Activated T-cell treated with anti-CD3 and anti-CD28 coated beads for 1 hour (primary cell): Measurements from ENCODE around the gene ADM2.

Source experiments
- DNase-seq: peaks from one replicate; pipeline ENCODE4 v3.0.0-alpha.2; 2020; ENCODE audit warnings: low read depth

ADM2 gene

GRCh38 chr22:50485221-50486131 lies 4.1 kb downstream of the ADM2 start:
- DNase-seq: no peak

DNA sequence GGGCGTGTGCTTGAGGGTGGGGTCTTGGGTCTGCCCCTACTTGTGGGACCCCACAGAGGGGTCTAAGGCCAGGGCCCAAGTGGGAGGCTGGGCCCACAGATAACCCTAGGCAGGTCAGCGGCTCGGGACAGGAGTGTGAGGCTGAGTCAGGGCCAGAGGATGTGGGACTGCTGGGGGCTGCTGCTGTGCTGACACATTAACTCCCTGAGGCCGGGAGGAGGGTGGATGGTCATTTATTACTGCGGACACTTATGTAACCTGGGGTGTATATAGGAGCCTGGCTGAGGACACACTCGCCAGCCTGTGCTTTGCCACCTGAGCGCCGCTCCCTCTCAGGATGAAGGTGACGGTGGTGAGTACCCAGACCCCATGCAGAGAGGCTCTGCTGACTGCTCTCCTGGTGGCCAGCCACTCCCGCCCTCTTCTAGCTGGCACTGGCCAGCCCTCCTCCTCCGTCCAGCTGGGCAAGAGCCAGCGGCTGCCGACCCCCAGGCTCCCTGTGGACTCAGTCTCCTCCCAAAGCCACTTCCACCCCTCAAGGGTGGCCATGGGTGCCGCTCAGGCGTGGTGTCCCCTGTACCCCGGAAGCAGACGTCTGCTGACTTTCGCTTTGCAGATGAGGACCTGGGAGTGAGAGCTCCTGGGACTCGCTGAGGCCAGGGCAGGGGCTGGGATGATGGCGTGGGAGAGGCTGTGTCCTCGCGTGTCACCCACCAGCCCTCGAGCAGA lies 5.4 kb downstream of the ADM2 start, which contains the start of gene MIOX:
TSS of gene MIOX (plus strand) at position 299 of the 729 bp plus-strand sequence. CDS start at position 338, 39 bp downstream.
- no peak for DNase-seq

GRCh38 chr22:50487290-50488005 lies 6.1 kb downstream of the ADM2 start:
- DNase-seq: no peak

- DNase-seq: no peak
Observed at GRCh38 chr22:50488006-50488677, 6.8 kb downstream of the ADM2 start.

GRCh38 chr22:50488886-50489285 lies 7.5 kb downstream of the ADM2 start:
- no peak for DNase-seq

DNA sequence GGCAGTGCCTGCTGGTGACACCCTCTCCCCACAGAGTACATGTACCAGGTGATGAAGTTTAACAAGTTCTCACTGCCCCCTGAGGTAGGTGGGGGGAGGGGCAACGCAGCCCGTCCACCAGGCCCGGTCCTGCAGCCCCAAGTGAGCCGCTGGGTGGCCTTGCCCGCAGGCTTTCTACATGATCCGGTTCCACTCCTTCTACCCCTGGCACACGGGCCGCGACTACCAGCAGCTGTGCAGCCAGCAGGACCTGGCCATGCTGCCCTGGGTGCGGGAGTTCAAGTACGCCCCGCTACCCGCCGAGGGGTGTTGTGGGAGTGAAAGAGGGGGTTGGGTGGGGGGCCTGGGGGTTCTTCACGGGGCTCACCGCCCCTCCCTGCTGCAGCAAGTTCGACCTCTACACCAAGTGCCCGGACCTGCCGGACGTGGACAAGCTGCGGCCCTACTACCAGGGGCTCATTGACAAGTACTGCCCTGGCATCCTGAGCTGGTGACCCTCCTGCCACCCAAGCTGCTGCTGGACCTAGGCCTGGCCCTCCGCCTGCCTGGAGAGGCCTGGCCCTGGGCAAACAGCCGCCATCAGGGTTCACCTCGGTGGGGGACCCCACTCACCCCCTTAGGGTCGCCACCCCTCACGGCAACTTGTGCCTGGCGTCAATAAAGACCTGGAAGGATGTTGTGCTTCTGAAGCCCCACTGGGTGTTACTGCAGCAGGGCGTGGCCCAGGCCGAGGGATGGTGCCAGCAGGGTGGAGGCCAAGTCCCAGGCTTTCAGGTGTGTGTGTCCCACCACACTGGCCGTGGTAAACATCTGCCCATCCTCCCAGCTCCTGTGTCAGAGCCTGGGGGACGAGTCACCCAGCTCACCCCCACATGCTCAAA lies 8.3 kb downstream of the ADM2 start:
- no peak for DNase-seq

DNA sequence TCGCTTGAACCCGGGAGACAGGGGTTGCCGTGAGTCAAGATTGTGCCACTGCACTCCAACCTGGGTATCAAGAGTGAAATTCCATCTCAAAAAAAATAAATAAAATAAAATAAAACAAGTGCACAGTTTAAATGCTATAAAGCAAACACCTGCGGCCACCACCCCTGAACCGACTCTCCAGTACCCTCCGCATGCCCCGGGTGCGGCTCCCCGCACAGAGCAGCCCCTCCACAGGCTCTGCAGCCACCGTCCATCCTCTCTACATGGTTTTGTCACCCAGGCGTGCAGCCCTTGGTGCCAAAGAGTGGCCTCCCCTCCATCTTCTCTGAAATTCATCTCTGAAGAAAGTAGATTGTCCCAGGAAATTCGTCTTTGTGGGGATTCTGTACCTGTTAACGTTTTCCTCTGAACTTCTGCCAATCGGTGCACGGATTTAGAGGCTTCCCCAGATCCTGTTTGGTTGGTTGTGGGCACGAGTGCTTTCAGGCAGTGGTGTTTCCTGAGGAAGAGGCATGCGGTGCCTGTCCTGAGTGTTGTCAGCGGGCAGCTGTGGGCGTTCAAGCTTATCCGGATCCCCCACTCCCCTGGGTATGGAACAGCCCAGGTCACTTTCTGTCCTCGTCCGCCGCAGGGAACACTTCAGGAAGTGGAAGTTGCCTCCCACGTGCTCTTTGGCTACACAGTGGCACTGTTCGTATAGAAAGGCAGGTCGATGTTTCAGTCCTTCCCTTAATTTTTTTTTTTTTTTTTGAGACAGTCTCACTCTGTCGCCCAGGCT lies 9.4 kb downstream of the ADM2 start:
- DNase-seq: no peak

GRCh38 chr22:50497093-50497492 lies 15.8 kb downstream of the ADM2 start:
- DNase-seq: no peak

- peak; percentile 60 for DNase-seq
Observed at GRCh38 chr22:50498322-50498890, 17.1 kb downstream of the ADM2 start.

DNA sequence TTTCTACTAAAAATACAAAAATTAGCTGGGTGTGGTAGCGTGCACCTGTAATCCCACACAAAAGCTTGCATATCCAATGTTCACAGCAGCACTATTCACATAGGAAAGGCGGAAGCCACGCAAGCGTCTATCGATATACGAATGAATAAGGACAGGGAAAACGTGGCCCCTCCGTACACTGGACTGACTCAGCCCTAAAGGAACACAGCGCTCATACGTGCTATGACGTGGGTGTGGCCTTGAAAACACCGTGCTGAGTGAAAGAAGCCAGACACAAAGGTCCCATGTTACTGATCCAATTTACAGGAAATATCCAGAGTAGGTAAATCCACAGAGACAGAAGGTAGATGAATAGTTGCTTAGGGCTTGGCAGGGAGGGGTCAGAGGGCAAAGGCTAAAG lies 19.1 kb downstream of the ADM2 start:
- DNase-seq: no peak

DNA sequence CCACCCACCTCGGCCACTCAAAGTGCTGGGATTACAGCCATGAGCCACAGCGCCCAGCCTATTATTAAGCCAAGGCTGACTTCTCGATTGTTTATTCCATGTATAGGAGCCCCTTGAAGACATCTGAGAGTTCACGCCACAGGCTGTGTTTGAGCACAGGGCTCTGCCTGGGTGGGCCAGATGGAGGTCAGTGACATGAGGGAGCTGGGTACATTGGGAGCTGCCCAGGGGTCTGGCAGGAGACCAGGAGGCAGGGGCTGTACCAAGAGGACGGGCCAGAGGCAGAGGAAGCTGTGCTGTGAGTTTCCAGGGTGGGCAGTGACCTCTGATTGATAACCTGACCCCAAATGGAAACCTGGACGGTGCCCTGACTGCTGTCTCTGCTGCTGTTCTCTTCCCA lies 20.8 kb downstream of the ADM2 start:
- DNase-seq: no peak

- DNase-seq: no peak
Observed at GRCh38 chr22:50502628-50503474, 21.5 kb downstream of the ADM2 start.

- no peak for DNase-seq
Observed at GRCh38 chr22:50503475-50504145, 22.3 kb downstream of the ADM2 start.

DNA sequence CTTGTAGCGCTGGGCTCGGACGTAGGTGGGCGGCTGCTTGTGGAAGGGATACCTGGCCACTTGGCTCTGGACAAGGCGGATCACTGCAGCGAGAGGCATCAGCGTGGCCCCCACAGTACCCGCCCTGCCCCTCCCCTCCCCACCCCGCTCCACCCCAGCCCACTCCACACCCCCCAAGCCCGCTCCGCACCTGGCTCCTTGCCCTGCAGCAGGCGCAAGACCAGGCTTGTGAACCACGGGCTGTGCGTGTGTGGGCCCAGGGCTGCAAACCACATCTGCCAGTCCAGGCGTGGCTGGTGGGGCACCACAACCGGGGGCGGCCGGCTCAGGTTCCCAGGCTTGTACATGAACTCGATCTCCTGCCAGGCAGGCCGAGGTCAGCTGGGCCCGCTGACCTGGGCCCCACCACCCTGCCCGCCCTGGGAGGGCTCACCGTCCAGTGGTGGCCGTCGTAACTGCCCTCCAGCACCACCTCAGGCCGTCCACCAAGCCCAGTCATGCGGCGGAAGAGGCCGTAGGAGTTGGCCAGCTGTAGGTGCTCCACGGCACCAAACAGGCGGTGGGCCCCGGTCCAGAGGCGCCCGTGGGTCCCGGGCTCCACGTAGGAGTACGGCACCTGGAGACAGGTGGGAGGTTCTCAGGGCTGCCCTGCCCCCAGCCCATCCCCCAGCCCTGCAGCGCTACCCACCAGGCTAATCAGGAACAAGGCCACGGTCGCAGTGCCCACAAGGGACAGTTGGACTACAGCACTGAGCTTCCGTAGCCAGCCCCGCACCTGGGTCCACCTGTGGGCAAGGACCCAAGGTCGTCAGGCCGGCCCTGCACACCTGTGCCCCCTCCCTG lies 23.2 kb downstream of the ADM2 start:
- DNase-seq: no peak

GRCh38 chr22:50505276-50505775 lies 24.0 kb downstream of the ADM2 start:
- no peak for DNase-seq

- DNase-seq: no peak
Observed at GRCh38 chr22:50505776-50506610, 24.6 kb downstream of the ADM2 start.
